GM21367 (cell line): ENCODE measurements around the gene PRKX.
"Not testable (repeated sequence)": the region's sequence is repeated elsewhere in the genome, so short reads cannot be mapped to it uniquely, and the experiment has no call there.

Source experiments
- ATAC-seq: cut with Tn5 transposase; IDR thresholded peaks from one replicate; pipeline ENCODE4 v1.9.1; 2021; ENCODE audit not compliant: unreplicated experiment

Gene PRKX

GRCh38 chrX:3585719-3586118 lies 127.7 kb downstream of the PRKX start:
- ATAC-seq, result no peak

DNA sequence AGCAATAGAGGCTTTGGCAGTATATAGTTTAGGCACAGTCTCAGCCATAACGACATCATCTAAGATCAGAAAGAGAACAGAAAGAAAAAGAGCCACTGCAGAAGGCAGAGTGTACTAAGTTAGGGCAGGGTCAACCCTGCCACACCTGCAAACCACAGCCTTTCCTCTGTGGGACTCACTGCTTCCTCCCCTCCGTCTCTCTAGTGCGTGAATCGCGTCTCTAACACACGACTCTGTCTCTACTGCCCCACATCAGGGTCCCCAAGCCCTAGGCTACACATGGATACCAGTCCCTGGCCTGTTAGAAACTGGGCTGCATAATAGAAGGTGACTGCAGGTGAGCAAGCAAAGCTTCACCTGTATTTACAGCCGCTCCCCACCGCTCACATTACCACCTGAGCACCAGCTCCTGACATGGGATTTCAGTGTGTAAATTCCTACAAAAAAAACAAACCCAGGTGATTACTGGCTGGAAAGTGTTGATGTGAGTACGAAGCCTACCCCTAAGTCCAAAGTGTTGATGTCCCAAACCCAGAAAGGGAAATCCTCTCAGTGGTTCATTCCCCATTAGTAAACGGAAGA lies 128.9 kb downstream of the PRKX start:
- ATAC-seq, result no peak

DNA sequence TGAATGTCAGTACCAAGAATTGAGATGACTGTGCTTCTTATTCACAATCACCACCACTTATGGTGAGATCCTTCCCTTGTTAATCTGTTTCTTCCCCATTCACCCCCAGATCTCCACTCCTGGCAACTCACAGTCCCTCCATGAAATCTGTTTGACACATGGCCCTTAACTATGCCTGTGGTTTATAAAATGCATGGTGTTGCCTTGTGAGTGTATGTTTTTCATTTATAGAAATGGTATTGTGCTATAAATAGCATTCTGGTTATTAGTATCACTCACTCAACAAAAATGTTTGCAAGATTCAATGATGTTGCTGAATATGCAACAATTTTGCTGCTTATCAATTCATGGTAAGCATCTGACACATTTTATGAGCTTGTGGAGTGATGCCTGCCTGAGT lies 131.0 kb downstream of the PRKX start:
- no peak for ATAC-seq

DNA sequence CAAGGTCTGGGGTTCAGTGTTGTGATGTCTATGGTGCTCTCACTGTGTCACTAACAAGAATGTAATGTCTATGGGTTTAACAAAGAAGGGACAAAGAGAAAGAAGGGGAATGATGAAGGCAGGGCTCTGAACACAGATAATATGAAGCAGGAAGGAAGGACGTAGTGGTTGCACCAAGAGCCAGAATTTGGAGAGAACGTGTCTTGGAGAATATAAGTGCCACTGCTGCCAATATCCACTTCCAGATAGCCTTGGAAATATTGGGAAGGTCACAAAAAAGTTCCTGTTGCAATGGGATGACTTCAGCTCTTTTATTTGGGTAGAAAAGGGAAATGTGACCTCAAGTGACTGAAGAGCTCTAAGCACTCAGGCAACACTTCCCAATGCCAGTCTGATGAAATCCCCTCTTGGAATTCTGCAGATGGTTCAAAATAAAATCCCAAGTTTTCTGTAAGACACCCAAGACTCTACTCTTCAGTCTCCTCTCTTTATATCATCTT lies 131.8 kb downstream of the PRKX start:
- no peak for ATAC-seq

- ATAC-seq, result no peak
Measured at GRCh38 chrX:3577551-3577950, 135.9 kb downstream of the PRKX start.

GRCh38 chrX:3576886-3577501 lies 136.5 kb downstream of the PRKX start:
- no peak for ATAC-seq

DNA sequence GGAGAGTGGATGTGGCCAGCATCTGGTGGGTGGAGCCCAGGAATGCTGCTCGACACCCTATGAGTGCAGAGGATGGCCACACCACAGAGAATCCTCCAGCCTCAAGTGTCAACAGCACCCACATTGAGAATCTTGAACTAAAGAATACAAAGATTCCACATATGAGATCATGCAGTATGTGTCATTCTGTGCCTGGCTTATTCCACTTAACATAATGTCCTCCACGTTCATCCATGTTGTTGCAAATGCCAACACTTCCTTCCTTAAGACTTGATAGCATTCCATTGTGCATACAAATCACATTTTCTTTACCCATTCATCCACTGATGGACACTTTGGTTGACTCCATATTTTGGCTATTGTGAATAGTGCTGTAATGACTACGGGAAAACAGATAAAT lies 145.8 kb downstream of the PRKX start:
- ATAC-seq, result no peak

DNA sequence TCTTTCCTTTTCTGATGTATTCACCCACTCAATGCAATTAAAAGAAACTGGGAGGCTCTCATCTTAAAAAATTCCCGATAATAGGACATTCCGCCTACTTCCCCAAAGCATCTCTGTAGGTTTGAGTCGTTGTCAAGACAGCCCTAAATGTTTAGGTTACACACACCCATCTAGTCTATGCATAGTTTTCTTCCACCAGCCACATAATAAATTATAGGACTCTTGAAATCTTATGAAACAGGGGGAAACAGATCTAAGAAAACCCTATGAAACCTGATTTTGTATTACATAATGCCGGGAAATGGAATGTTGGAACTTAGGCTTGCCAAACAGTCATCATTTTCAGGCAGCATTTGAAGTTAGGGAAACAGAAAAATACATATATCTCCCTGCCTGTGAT lies 150.0 kb downstream of the PRKX start:
- no peak for ATAC-seq

- not testable (repeated sequence) for ATAC-seq
Measured at GRCh38 chrX:3560010-3560409, 153.4 kb downstream of the PRKX start.
